DOHH2 (cell line): ENCODE data around the gene SCTR.

Source experiments
- H3F3A ChIP-seq: fragments of 200-600 bp; sonication (generic), shearing (Covaris generic); 2 replicates; pipeline ENCODE4 v1.6.0; 2016; ENCODE audit warnings: antibody characterized with exemption, mild to moderate bottlenecking; ENCODE audit not compliant: control insufficient read depth, insufficient read depth
- H3K27ac ChIP-seq: fragments of 200-600 bp; sonication (generic); 2 replicates; pipeline ENCODE4 v1.5.1; 2014; ENCODE audit warnings: low read depth, mild to moderate bottlenecking, low read length, moderate library complexity
- H3K27me3 ChIP-seq: fragments of 200-600 bp; sonication (generic); 2 replicates; pipeline ENCODE4 v1.6.1; 2014; ENCODE audit warnings: mild to moderate bottlenecking, low read length, mixed read lengths; ENCODE audit not compliant: control insufficient read depth
- H3K36me3 ChIP-seq: fragments of 200-600 bp; sonication (generic); 2 replicates; pipeline ENCODE4 v1.6.1; 2014; ENCODE audit warnings: mild to moderate bottlenecking, low read length, moderate library complexity, mixed read lengths; ENCODE audit not compliant: control insufficient read depth
- H3K4me1 ChIP-seq: fragments of 200-600 bp; sonication (generic); 2 replicates; pipeline ENCODE4 v1.6.1; 2014; ENCODE audit warnings: mild to moderate bottlenecking, low read length, mixed read lengths; ENCODE audit not compliant: control insufficient read depth
- H3K4me2 ChIP-seq: fragments of 200-600 bp; sonication (generic); 2 replicates; pipeline ENCODE4 v1.6.0; 2014; ENCODE audit warnings: mild to moderate bottlenecking, low read length, moderate library complexity
- H3K4me3 ChIP-seq: fragments of 200-600 bp; sonication (generic); 2 replicates; pipeline ENCODE4 v1.5.1; 2014; ENCODE audit warnings: mild to moderate bottlenecking, low read length, mixed read lengths
- H3K79me2 ChIP-seq: fragments of 200-600 bp; sonication (generic); 2 replicates; pipeline ENCODE4 v1.6.1; 2014; ENCODE audit warnings: mild to moderate bottlenecking, low read length, mixed read lengths; ENCODE audit not compliant: control insufficient read depth
- H3K9me2 ChIP-seq: fragments of 200-600 bp; sonication (generic); replicated peaks from 2 replicates; pipeline ENCODE4 v1.6.1; 2014; ENCODE audit warnings: mild to moderate bottlenecking, low read length, mixed read lengths; ENCODE audit not compliant: control insufficient read depth
- H3K9me3 ChIP-seq: fragments of 200-600 bp; sonication (generic); 2 replicates; pipeline ENCODE4 v1.6.1; 2014; ENCODE audit warnings: antibody characterized with exemption, low read length, mixed read lengths; ENCODE audit not compliant: control insufficient read depth, insufficient read depth
- H4K20me1 ChIP-seq: fragments of 200-600 bp; sonication (generic); 2 replicates; pipeline ENCODE4 v1.6.0; 2014; ENCODE audit warnings: low read depth, mild to moderate bottlenecking, antibody characterized with exemption, low read length, moderate library complexity; ENCODE audit not compliant: control insufficient read depth, insufficient read depth
- EZH2phosphoT487 ChIP-seq: fragments of 200-600 bp; sonication (generic); IDR thresholded peaks from 2 replicates; pipeline ENCODE4 v1.6.1; 2017; ENCODE audit warnings: borderline replicate concordance, mild to moderate bottlenecking, antibody characterized with exemption, low read length, moderate library complexity, mixed read lengths
- TF ChIP-seq, protein P1 (sequence below): fragments of 200-600 bp; sonication (generic); IDR thresholded peaks from one replicate; pipeline ENCODE4 v1.5.1; 2014; ENCODE audit warnings: antibody characterized with exemption, mild to moderate bottlenecking, low read depth, low read length; ENCODE audit not compliant: poor library complexity, severe bottlenecking

The SCTR gene

DNA sequence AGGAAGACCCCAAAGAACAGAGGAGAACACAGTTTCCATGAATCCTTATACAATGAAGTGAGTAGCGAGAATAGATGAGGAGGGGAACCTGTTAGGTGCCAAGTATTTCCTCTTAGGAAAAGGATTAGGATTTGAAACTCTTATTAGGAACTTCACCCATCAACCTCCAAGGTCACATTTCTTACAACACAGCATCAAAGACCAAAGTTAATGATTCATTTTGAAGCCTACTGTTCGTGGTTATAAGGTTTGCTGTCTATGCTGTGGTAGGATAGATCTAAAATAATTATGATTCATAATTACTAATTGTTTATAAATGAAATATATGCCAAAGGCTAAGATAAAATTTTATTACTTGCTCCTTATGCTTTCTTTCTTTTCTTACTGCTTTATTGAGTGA, 26.1 kb upstream of the SCTR start:
- TF ChIP-seq, protein P1, sequence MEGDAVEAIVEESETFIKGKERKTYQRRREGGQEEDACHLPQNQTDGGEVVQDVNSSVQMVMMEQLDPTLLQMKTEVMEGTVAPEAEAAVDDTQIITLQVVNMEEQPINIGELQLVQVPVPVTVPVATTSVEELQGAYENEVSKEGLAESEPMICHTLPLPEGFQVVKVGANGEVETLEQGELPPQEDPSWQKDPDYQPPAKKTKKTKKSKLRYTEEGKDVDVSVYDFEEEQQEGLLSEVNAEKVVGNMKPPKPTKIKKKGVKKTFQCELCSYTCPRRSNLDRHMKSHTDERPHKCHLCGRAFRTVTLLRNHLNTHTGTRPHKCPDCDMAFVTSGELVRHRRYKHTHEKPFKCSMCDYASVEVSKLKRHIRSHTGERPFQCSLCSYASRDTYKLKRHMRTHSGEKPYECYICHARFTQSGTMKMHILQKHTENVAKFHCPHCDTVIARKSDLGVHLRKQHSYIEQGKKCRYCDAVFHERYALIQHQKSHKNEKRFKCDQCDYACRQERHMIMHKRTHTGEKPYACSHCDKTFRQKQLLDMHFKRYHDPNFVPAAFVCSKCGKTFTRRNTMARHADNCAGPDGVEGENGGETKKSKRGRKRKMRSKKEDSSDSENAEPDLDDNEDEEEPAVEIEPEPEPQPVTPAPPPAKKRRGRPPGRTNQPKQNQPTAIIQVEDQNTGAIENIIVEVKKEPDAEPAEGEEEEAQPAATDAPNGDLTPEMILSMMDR = no peak
- no peak for TF ChIP-seq EZH2phosphoT487
- Histone ChIP-seq H3K4me1 (no peaks in the 10 kb centered on the region), H3K4me2 (no peak overlapping the region), H3F3A (no peaks in the 10 kb centered on the region), H3K27me3 (peaks cover 9% of the 10 kb centered on the region), H3K9me2 (no peaks in the 10 kb centered on the region), H3K79me2 (no peaks in the 10 kb centered on the region), H3K36me3 (no peaks in the 10 kb centered on the region), H3K27ac (no peak overlapping the region), H3K9me3 (no peaks in the 10 kb centered on the region), H3K4me3 (no peak overlapping the region), H4K20me1 (no peaks in the 10 kb centered on the region)

DNA sequence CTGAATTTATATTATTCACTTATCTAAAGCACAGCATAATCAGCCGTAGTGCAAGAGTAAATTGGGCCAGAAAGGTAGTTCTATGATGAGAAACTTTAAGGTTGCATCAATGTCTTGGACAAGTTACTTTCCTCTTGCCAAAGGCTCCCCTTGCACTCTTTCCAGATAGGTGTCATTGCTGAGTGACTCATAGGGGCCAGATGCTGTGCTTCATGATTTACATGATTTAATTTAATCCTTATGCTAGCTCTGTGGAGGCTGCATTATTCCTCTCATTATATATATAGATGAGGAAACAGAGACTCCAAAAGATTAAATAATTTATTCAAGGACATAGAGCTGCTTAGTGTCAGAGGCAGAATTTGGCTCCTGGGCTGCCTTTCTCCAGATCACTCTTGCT, 25.0 kb upstream of the SCTR start:
- Histone ChIP-seq H3K9me3 (no peaks in the 10 kb centered on the region), H3F3A (no peaks in the 10 kb centered on the region), H3K27me3 (peaks cover 9% of the 10 kb centered on the region), H3K9me2 (no peaks in the 10 kb centered on the region), H3K79me2 (no peaks in the 10 kb centered on the region), H3K4me3 (no peak overlapping the region), H3K4me1 (no peaks in the 10 kb centered on the region), H3K4me2 (no peak overlapping the region), H3K36me3 (no peaks in the 10 kb centered on the region), H4K20me1 (no peaks in the 10 kb centered on the region), H3K27ac (no peak overlapping the region)
- no peak for TF ChIP-seq EZH2phosphoT487
- TF ChIP-seq, protein P1 = no peak

DNA sequence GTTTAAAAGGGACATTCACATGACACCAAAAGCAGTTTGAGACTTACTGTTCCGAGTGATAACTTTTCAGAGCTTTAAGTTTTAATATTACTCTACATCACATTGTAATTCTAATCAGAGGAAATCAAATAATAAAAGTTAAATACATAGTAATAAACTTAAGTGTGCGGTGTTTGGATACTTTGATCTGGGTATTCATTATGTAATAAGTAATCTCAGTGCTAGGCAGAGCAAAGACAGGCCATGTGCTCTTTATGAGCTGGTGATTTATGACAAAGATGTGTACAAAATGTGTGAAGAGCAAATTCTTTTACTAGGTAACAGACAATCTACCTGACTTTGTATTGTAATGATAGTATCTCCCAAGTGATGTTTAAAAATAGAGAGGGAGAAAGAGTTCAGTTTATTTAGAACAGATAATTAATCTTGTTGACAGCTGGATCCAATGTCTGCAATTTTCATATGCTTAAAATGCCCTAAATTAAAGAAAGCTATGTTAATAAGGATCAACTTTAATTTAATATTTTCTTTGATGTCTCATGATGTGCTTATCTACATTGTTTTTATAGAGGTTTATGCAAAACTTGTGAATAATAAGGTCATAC, 24.3 kb upstream of the SCTR start:
- no peak overlapping the region for H3K4me3 ChIP-seq
- no peak overlapping the region for H3K27ac ChIP-seq
- H3K4me1 ChIP-seq = no peaks in the 10 kb centered on the region
- no peaks in the 10 kb centered on the region for H3K36me3 ChIP-seq
- no peaks in the 10 kb centered on the region for H3K9me3 ChIP-seq
- no peaks in the 10 kb centered on the region for H4K20me1 ChIP-seq
- TF ChIP-seq, protein P1 = no peak
- no peak for TF ChIP-seq EZH2phosphoT487
- no peak overlapping the region for H3K4me2 ChIP-seq
- H3F3A ChIP-seq = no peaks in the 10 kb centered on the region
- no peaks in the 10 kb centered on the region for H3K9me2 ChIP-seq
- no peaks in the 10 kb centered on the region for H3K79me2 ChIP-seq
- peaks cover 9% of the 10 kb centered on the region for H3K27me3 ChIP-seq
